A549 (cell line): ENCODE results near the gene COX4I2.
"Not testable (repeated sequence)": the region's sequence is repeated elsewhere in the genome, so short reads cannot be mapped to it uniquely, and the experiment has no call there.

Experiments
- CTCF ChIP-seq: fragments of >200 bp; sonication (Bioruptor Twin); formaldehyde crosslinking; IDR thresholded peaks from 3 replicates; pipeline ENCODE4 v1.5.1; 2016
- POLR2A ChIP-seq: IDR thresholded peaks from 2 replicates; pipeline ENCODE4 v1.6.1; 2012; ENCODE audit warnings: mild to moderate bottlenecking, low read length

GRCh38 chr20:31612271-31612640 lies 25.5 kb upstream of the COX4I2 start:
- TF ChIP-seq POLR2A, CTCF: not testable (repeated sequence)
